PC-3 (cell line): ENCODE results near the gene RPL7L1. TPM values are rescaled to one million over a fixed set of nuclear protein-coding genes. Genes with fewer than 3 reads are reported as not detected.

Source experiments
- ATAC-seq: fragments of 200-7000 bp; cut with Tn5 transposase; 2 replicates; pipeline ENCODE4 v1.9.1; 2020; ENCODE audit warnings: mild to moderate bottlenecking, moderate library complexity
- BruUV-seq: library from RNA; stranded (reverse); fragments of 400-500 nt; replicated peaks from 2 replicates; lab custom pipeline; 2021; lab: Mats Ljungman, UMichigan
- CTCF ChIA-PET: fragments of 300-600 bp; sonication (Branson Sonifier 250); formaldehyde crosslinking; loops from one replicate; lab custom pipeline; 2022; ENCODE audit warnings: antibody characterized with exemption; lab: Charles Lee
- POLR2A ChIA-PET: fragments of 300-600 bp; sonication (Branson Sonifier 250); formaldehyde crosslinking; loops from one replicate; lab custom pipeline; 2022; ENCODE audit warnings: antibody characterized with exemption; ENCODE audit not compliant: unreplicated experiment; lab: Charles Lee
- DNase-seq: peaks from one replicate; pipeline ENCODE4 v3.0.0-alpha.2; 2015
- H2AFZ ChIP-seq: fragments of 300-600 bp; sonication (generic); 2 replicates; pipeline ENCODE4 v1.6.0; 2016; ENCODE audit warnings: antibody characterized with exemption, low read length
- H3F3A ChIP-seq: fragments of 300-600 bp; sonication (generic); one replicate; pipeline ENCODE4 v1.6.0; 2017; ENCODE audit warnings: antibody characterized with exemption, low read length, control low read depth, mild to moderate bottlenecking; ENCODE audit not compliant: unreplicated experiment
- H3K27ac ChIP-seq: fragments of 300-600 bp; sonication (generic); 2 replicates; pipeline ENCODE4 v1.5.1; 2016; ENCODE audit warnings: mild to moderate bottlenecking, low read length
- H3K27me3 ChIP-seq: fragments of 300-600 bp; sonication (generic); 2 replicates; pipeline ENCODE4 v1.6.1; 2016; ENCODE audit warnings: low read length, mixed read lengths
- H3K36me3 ChIP-seq: fragments of 300-600 bp; sonication (generic); 2 replicates; pipeline ENCODE4 v1.6.1; 2016; ENCODE audit warnings: low read depth, mixed run types, low read length, mixed read lengths
- H3K4me1 ChIP-seq: fragments of 300-600 bp; sonication (generic); 2 replicates; pipeline ENCODE4 v1.5.1; 2016; ENCODE audit warnings: low read length; ENCODE audit not compliant: insufficient read depth
- H3K4me2 ChIP-seq: fragments of 300-600 bp; sonication (generic); 2 replicates; pipeline ENCODE4 v1.6.0; 2016; ENCODE audit warnings: low read length
- H3K4me3 ChIP-seq: fragments of 300-600 bp; sonication (generic); 2 replicates; pipeline ENCODE4 v1.5.1; 2016; ENCODE audit warnings: mild to moderate bottlenecking, low read length, mixed read lengths
- H3K79me2 ChIP-seq: fragments of 300-600 bp; sonication (generic); 2 replicates; pipeline ENCODE4 v1.6.1; 2017; ENCODE audit warnings: low read length, mixed read lengths
- H3K9ac ChIP-seq: fragments of 300-600 bp; sonication (generic); 2 replicates; pipeline ENCODE4 v1.6.0; 2016; ENCODE audit warnings: mild to moderate bottlenecking, low read length
- H3K9me2 ChIP-seq: fragments of 300-600 bp; sonication (generic); replicated peaks from 2 replicates; pipeline ENCODE4 v1.6.1; 2016; ENCODE audit warnings: mixed run types, low read length, mixed read lengths
- H3K9me3 ChIP-seq: fragments of 300-600 bp; sonication (generic); 2 replicates; pipeline ENCODE4 v1.6.1; 2016; ENCODE audit warnings: low read length, mixed read lengths
- H4K20me1 ChIP-seq: fragments of 300-600 bp; sonication (generic); 2 replicates; pipeline ENCODE4 v1.6.1; 2016; ENCODE audit warnings: low read length, mixed read lengths
- CTCF ChIP-seq: fragments of 300-600 bp; sonication (generic); conservative IDR thresholded peaks from 2 replicates; pipeline ENCODE4 v1.5.1; 2017; ENCODE audit warnings: antibody characterized with exemption, low read depth, mild to moderate bottlenecking, low read length
- EZH2 ChIP-seq: fragments of 300-600 bp; sonication (generic); IDR thresholded peaks from one replicate; pipeline ENCODE4 v1.6.1; 2017; ENCODE audit warnings: antibody characterized with exemption, mild to moderate bottlenecking, low read length; ENCODE audit not compliant: unreplicated experiment
- EZH2phosphoT487 ChIP-seq: fragments of 300-600 bp; sonication (generic); IDR thresholded peaks from 2 replicates; pipeline ENCODE4 v1.6.1; 2018; ENCODE audit warnings: mild to moderate bottlenecking, antibody characterized with exemption, low read length, borderline replicate concordance
- intact Hi-C: fragments of 100-400 bp; cut with micrococcal nuclease; formaldehyde crosslinking; loops from 2 replicates; pipeline ENCODE4 v1.9.0; 2023
- total RNA-seq: library from RNA; depleted of rRNA; stranded (reverse); fragments of >200 nt; gene quantifications from 2 replicates; pipeline ENCODE4 v1.2.3, GENCODE V29; 2014

RPL7L1 gene
- total RNA-seq, 1 experiment from 2014 or later = 99.5 TPM

DNA sequence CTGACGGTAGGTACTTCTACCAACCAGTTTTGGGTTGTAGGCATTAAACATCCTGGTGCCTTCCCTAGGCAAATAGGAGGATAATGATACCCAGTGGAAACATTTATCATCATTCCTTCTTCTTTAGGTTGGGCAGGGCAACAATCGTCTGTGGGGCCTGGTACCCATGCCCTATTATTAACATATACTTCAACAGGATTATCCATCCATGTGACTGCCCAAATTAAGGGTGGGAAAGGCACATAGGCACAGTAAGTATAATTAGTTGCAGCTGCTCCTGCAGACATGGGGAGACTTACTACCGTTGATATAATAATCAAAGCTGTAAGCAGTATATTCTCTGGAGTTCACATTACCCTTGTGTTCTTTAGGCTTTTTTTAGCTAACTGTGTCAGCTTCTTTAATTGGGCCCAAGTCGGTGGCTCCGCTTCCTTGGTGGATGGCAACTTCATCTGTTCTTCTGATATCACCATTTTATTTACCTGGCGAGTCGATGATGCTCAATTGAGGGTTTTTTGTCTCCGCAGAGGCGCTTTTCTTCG is 16.8 kb downstream of the RPL7L1 start:
- no peaks in the 10 kb centered on the region for H3F3A ChIP-seq
- no peaks in the 10 kb centered on the region for H3K9me3 ChIP-seq
- no peak overlapping the region for H3K4me3 ChIP-seq
- intact Hi-C loops = no loop called here
- POLR2A ChIA-PET = no interaction called here
- ATAC-seq = no peak
- TF ChIP-seq EZH2 (no peak), CTCF (no peak)
- DNase-seq = no peak
- H3K4me2 ChIP-seq = no peak overlapping the region
- no peak overlapping the region for H3K9ac ChIP-seq
- no peak overlapping the region for H3K27ac ChIP-seq
- CTCF ChIA-PET = no interaction called here
- H3K27me3 ChIP-seq = no peaks in the 10 kb centered on the region
- no peaks in the 10 kb centered on the region for H4K20me1 ChIP-seq
- H3K9me2 ChIP-seq = no peaks in the 10 kb centered on the region
- H3K36me3 ChIP-seq = no peaks in the 10 kb centered on the region
- BruUV-seq = no TSS peak
- no peaks in the 10 kb centered on the region for H3K79me2 ChIP-seq
- no peak overlapping the region for H2AFZ ChIP-seq
- H3K4me1 ChIP-seq = 0 out of 2 replicates have a peak, but pooled peaks cover 7% of the 10 kb centered on the region

DNA sequence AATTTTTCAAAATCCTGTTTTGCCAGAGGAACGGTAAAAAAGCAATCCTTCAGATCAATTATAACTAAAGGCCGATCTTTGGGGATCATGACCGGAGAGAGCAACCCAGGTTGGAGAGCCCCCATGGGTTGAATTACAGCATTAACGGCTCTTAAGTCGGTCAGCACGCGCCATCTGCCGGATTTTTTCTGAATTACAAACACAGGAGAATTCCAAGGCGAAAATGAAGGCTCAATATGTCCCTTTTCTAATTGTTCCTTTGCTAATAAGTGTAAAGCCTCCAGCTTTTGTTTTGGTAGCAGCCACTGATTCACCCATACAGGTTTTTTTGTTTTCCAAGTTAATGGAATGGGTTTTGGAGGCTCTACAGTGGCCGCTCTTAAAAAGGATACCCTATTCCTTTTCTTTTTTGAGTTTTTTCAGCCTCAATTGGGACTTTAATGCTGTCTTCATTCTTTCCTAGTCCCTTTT is 19.5 kb downstream of the RPL7L1 start:
- Histone ChIP-seq H3K9ac (peak overlapping the region; percentile 25; the same call in 1 of the 2 replicates), H3K4me3 (peak overlapping the region; percentile 60), H3K27me3 (no peaks in the 10 kb centered on the region), H3K4me2 (peak overlapping the region; percentile 82), H3K36me3 (no peaks in the 10 kb centered on the region), H4K20me1 (no peaks in the 10 kb centered on the region), H3K79me2 (no peaks in the 10 kb centered on the region), H3K9me3 (no peaks in the 10 kb centered on the region), H2AFZ (peak overlapping the region; percentile 90), H3F3A (no peaks in the 10 kb centered on the region), H3K27ac (no peak overlapping the region), H3K9me2 (no peaks in the 10 kb centered on the region), H3K4me1 (peaks cover 16% of the 10 kb centered on the region)
- CTCF ChIA-PET = interaction anchor here (0.7 kb wide), 1 partner anchor 18 kb away, joined by 3 read pairs; no protein-coding TSS in a partner anchor
- BruUV-seq = no TSS peak
- ATAC-seq (no peak), DNase-seq (peak; percentile 86)
- POLR2A ChIA-PET = no interaction called here
- intact Hi-C loops = loop anchor here (1.0 kb wide), 1 partner anchor 238 kb away; no protein-coding TSS in a partner anchor
- TF ChIP-seq EZH2 (no peak), CTCF (peak; percentile 77), EZH2phosphoT487 (no peak)

DNA sequence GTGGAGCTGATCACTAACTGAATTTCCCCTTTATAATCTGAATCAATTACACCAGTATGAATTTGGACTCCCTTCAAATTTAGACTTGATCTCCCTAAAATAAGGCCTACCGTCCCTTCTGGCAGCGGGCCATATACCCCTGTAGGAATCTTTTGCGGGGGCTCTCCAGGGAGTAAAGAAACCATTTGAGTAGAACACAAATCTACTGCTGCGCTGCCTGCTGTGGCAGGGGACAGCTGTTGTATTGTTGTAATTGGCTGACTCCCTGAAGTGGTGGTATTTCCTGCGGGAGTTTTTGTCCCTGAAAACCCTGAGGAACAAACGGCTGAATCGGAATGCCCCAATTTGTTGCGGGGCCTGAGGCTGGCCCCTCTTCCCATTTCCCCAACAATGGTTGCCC is 20.5 kb downstream of the RPL7L1 start:
- no peaks in the 10 kb centered on the region for H3K27me3 ChIP-seq
- H3F3A ChIP-seq = no peaks in the 10 kb centered on the region
- ChIA-PET POLR2A (no interaction called here), CTCF (interaction anchor here (0.6 kb wide), 1 partner anchor 728 kb away, joined by 3 read pairs; no protein-coding TSS in a partner anchor)
- no peaks in the 10 kb centered on the region for H3K79me2 ChIP-seq
- TF ChIP-seq EZH2phosphoT487 (no peak), CTCF (no peak), EZH2 (no peak)
- intact Hi-C loops = loop anchor here (1.0 to 5.0 kb wide), 3 partner anchors 82 to 243 kb away; partner anchors contain the start of gene PPP2R5D
- no peak overlapping the region for H3K9ac ChIP-seq
- ATAC-seq (no peak), DNase-seq (no peak)
- H3K36me3 ChIP-seq = no peaks in the 10 kb centered on the region
- no peak overlapping the region for H3K4me3 ChIP-seq
- H3K9me3 ChIP-seq = no peaks in the 10 kb centered on the region
- H3K4me1 ChIP-seq = peaks cover 16% of the 10 kb centered on the region
- peak overlapping the region; percentile 82; the same call in 1 of the 2 replicates for H3K4me2 ChIP-seq
- no peaks in the 10 kb centered on the region for H3K9me2 ChIP-seq
- BruUV-seq = no TSS peak
- peak overlapping the region; percentile 90; the same call in 1 of the 2 replicates for H2AFZ ChIP-seq
- no peak overlapping the region for H3K27ac ChIP-seq
- H4K20me1 ChIP-seq = no peaks in the 10 kb centered on the region
